ENCODE results near the gene EIF4A3.

The EIF4A3 gene

GRCh38 chr17:80137131-80137530 lies 9.8 kb downstream of the EIF4A3 start:
- Histone ChIP-seq H3K9ac (ENCODE audit: low read length) (no peak overlapping the region), H2AFZ (ENCODE audit: low read depth, low read length) (no peak overlapping the region), H3K4me2 (ENCODE audit: low read length, poor library complexity, severe bottlenecking) (no peak overlapping the region), H3K14ac (ENCODE audit: low read length in 2 of 2) (no peak overlapping the region), H2BK5ac (ENCODE audit: low read depth, low read length, poor library complexity, severe bottlenecking) (no peak overlapping the region), H2BK15ac (ENCODE audit: low read depth, poor library complexity, severe bottlenecking) (no peak overlapping the region), H2BK12ac (ENCODE audit: low read length in 2 of 2) (no peak overlapping the region), H3K9me3 (ENCODE audit: control insufficient read depth, low read length) (no peaks in the 10 kb centered on the region), H3K18ac (ENCODE audit: low read depth in 1 of 2, low read length in 2 of 2) (no peak overlapping the region), H2BK120ac (ENCODE audit: low read depth, low read length) (no peak overlapping the region), H3K79me1 (replicated peaks; ENCODE audit: low read length, poor library complexity, severe bottlenecking) (peaks cover 15% of the 10 kb centered on the region), H2AK5ac (ENCODE audit: low read length, severe bottlenecking) (no peak overlapping the region), H3K4me1 (ENCODE audit: control insufficient read depth, insufficient read depth, low read depth, low read length) (no peaks in the 10 kb centered on the region), H3K27me3 (ENCODE audit: control insufficient read depth in 1 of 2, insufficient read depth in 1 of 2, low read length in 2 of 2) (no peaks in the 10 kb centered on the region), H3K36me3 (ENCODE audit: control insufficient read depth in 1 of 2, insufficient read depth in 2 of 2, low read depth in 1 of 2, low read length in 2 of 2) (peaks cover 65 to 96% of the 10 kb centered on the region in 2 experiments), H4K91ac (ENCODE audit: low read length) (no peak overlapping the region), H3K4ac (ENCODE audit: low read depth in 1 of 2, low read length in 2 of 2) (no peak overlapping the region), H4K8ac (ENCODE audit: low read length) (no peak overlapping the region), H3K27ac (ENCODE audit: low read length, poor library complexity, severe bottlenecking) (no peak overlapping the region), H3K4me3 (ENCODE audit: insufficient read depth in 1 of 2, low read depth in 1 of 2, low read length in 2 of 2) (no peak overlapping the region), H3K23ac (ENCODE audit: low read length in 2 of 2) (no peak overlapping the region)
- DNase-seq = no peak
- 98% methylated on average over 9 of the region's 9 CpGs for WGBS

GRCh38 chr17:80133626-80133970 lies 13.3 kb downstream of the EIF4A3 start:
- H3K18ac ChIP-seq (ENCODE audit: low read depth in 1 of 2, low read length in 2 of 2) = no peak overlapping the region
- no peak overlapping the region for H3K27ac ChIP-seq (ENCODE audit: low read length, poor library complexity, severe bottlenecking)
- H3K9me3 ChIP-seq (ENCODE audit: control insufficient read depth, low read length) = no peaks in the 10 kb centered on the region
- H3K79me1 ChIP-seq (replicated peaks; ENCODE audit: low read length, poor library complexity, severe bottlenecking) = peaks cover 3% of the 10 kb centered on the region
- no peak overlapping the region for H3K9ac ChIP-seq (ENCODE audit: low read length)
- H4K91ac ChIP-seq (ENCODE audit: low read length) = no peak overlapping the region
- no peak overlapping the region for H2AK5ac ChIP-seq (ENCODE audit: low read length, severe bottlenecking)
- H3K4me2 ChIP-seq (ENCODE audit: low read length, poor library complexity, severe bottlenecking) = no peak overlapping the region
- no peak overlapping the region for H3K4ac ChIP-seq (ENCODE audit: low read depth in 1 of 2, low read length in 2 of 2)
- H3K36me3 ChIP-seq (ENCODE audit: control insufficient read depth in 1 of 2, insufficient read depth in 2 of 2, low read depth in 1 of 2, low read length in 2 of 2) = peaks cover 46 to 66% of the 10 kb centered on the region in 2 experiments
- H2BK5ac ChIP-seq (ENCODE audit: low read depth, low read length, poor library complexity, severe bottlenecking) = no peak overlapping the region
- no peaks in the 10 kb centered on the region for H3K4me1 ChIP-seq (ENCODE audit: control insufficient read depth, insufficient read depth, low read depth, low read length)
- no peaks in the 10 kb centered on the region for H3K27me3 ChIP-seq (ENCODE audit: control insufficient read depth in 1 of 2, insufficient read depth in 1 of 2, low read length in 2 of 2)
- no peak overlapping the region for H2BK12ac ChIP-seq (ENCODE audit: low read length in 2 of 2)
- WGBS = 96% methylated on average over 6 of the region's 6 CpGs
- no peak overlapping the region for H3K14ac ChIP-seq (ENCODE audit: low read length in 2 of 2)
- H2BK15ac ChIP-seq (ENCODE audit: low read depth, poor library complexity, severe bottlenecking) = no peak overlapping the region
- no peak overlapping the region for H3K4me3 ChIP-seq (ENCODE audit: insufficient read depth in 1 of 2, low read depth in 1 of 2, low read length in 2 of 2)
- no peak overlapping the region for H2BK120ac ChIP-seq (ENCODE audit: low read depth, low read length)
- no peak overlapping the region for H2AFZ ChIP-seq (ENCODE audit: low read depth, low read length)
- no peak overlapping the region for H3K23ac ChIP-seq (ENCODE audit: low read length in 2 of 2)
- DNase-seq = no peak
- H4K8ac ChIP-seq (ENCODE audit: low read length) = no peak overlapping the region

GRCh38 chr17:80132906-80133625 lies 13.9 kb downstream of the EIF4A3 start:
- Histone ChIP-seq H3K27ac (ENCODE audit: low read length, poor library complexity, severe bottlenecking) (no peak overlapping the region), H3K79me1 (replicated peaks; ENCODE audit: low read length, poor library complexity, severe bottlenecking) (peaks cover 2% of the 10 kb centered on the region), H3K23ac (ENCODE audit: low read length in 2 of 2) (no peak overlapping the region), H3K18ac (ENCODE audit: low read depth in 1 of 2, low read length in 2 of 2) (no peak overlapping the region), H3K9me3 (ENCODE audit: control insufficient read depth, low read length) (no peaks in the 10 kb centered on the region), H3K36me3 (ENCODE audit: control insufficient read depth in 1 of 2, insufficient read depth in 2 of 2, low read depth in 1 of 2, low read length in 2 of 2) (peaks cover 41 to 61% of the 10 kb centered on the region in 2 experiments), H3K9ac (ENCODE audit: low read length) (no peak overlapping the region), H4K91ac (ENCODE audit: low read length) (no peak overlapping the region), H3K4me2 (ENCODE audit: low read length, poor library complexity, severe bottlenecking) (no peak overlapping the region), H2AK5ac (ENCODE audit: low read length, severe bottlenecking) (no peak overlapping the region), H4K8ac (ENCODE audit: low read length) (no peak overlapping the region), H3K4me3 (ENCODE audit: insufficient read depth in 1 of 2, low read depth in 1 of 2, low read length in 2 of 2) (no peak overlapping the region), H2BK120ac (ENCODE audit: low read depth, low read length) (no peak overlapping the region), H2BK5ac (ENCODE audit: low read depth, low read length, poor library complexity, severe bottlenecking) (no peak overlapping the region), H2BK12ac (ENCODE audit: low read length in 2 of 2) (no peak overlapping the region), H2BK15ac (ENCODE audit: low read depth, poor library complexity, severe bottlenecking) (no peak overlapping the region), H3K27me3 (ENCODE audit: control insufficient read depth in 1 of 2, insufficient read depth in 1 of 2, low read length in 2 of 2) (no peaks in the 10 kb centered on the region), H3K4ac (ENCODE audit: low read depth in 1 of 2, low read length in 2 of 2) (no peak overlapping the region), H3K4me1 (ENCODE audit: control insufficient read depth, insufficient read depth, low read depth, low read length) (no peaks in the 10 kb centered on the region), H2AFZ (ENCODE audit: low read depth, low read length) (no peak overlapping the region), H3K14ac (ENCODE audit: low read length in 2 of 2) (no peak overlapping the region)
- DNase-seq = no peak
- 95% methylated on average over 5 of the region's 5 CpGs for WGBS

- Histone ChIP-seq H4K8ac (ENCODE audit: low read length) (no peak overlapping the region), H3K18ac (ENCODE audit: low read depth in 1 of 2, low read length in 2 of 2) (no peak overlapping the region), H2AFZ (ENCODE audit: low read depth, low read length) (no peak overlapping the region), H2BK15ac (ENCODE audit: low read depth, poor library complexity, severe bottlenecking) (no peak overlapping the region), H3K14ac (ENCODE audit: low read length in 2 of 2) (no peak overlapping the region), H3K9ac (ENCODE audit: low read length) (no peak overlapping the region), H3K79me1 (replicated peaks; ENCODE audit: low read length, poor library complexity, severe bottlenecking) (no peaks in the 10 kb centered on the region), H2BK5ac (ENCODE audit: low read depth, low read length, poor library complexity, severe bottlenecking) (no peak overlapping the region), H3K4me2 (ENCODE audit: low read length, poor library complexity, severe bottlenecking) (no peak overlapping the region), H2AK5ac (ENCODE audit: low read length, severe bottlenecking) (no peak overlapping the region), H4K91ac (ENCODE audit: low read length) (no peak overlapping the region), H3K4ac (ENCODE audit: low read depth in 1 of 2, low read length in 2 of 2) (no peak overlapping the region), H3K4me1 (ENCODE audit: control insufficient read depth, insufficient read depth, low read depth, low read length) (no peaks in the 10 kb centered on the region), H3K4me3 (ENCODE audit: insufficient read depth in 1 of 2, low read depth in 1 of 2, low read length in 2 of 2) (no peak overlapping the region), H3K27me3 (ENCODE audit: control insufficient read depth in 1 of 2, insufficient read depth in 1 of 2, low read length in 2 of 2) (peaks cover 0 to 4% of the 10 kb centered on the region in 2 experiments), H3K23ac (ENCODE audit: low read length in 2 of 2) (no peak overlapping the region), H2BK120ac (ENCODE audit: low read depth, low read length) (no peak overlapping the region), H3K27ac (ENCODE audit: low read length, poor library complexity, severe bottlenecking) (no peak overlapping the region), H2BK12ac (ENCODE audit: low read length in 2 of 2) (no peak overlapping the region), H3K36me3 (ENCODE audit: control insufficient read depth in 1 of 2, insufficient read depth in 2 of 2, low read depth in 1 of 2, low read length in 2 of 2) (peaks cover 27 to 40% of the 10 kb centered on the region in 2 experiments), H3K9me3 (ENCODE audit: control insufficient read depth, low read length) (no peaks in the 10 kb centered on the region)
- DNase-seq = no peak
- 100% methylated on average over 2 of the region's 3 CpGs for WGBS
Measured at GRCh38 chr17:80130992-80131391, 15.9 kb downstream of the EIF4A3 start.
